C4-2B (cell line): Measurements from ENCODE around the gene TXN2.
"Not testable (repeated sequence)": the region's sequence is repeated elsewhere in the genome, so short reads cannot be mapped to it uniquely, and the experiment has no call there.

ENCODE experiments used
- H3K27ac ChIP-seq: fragments of 450-650 bp; 2 replicates; pipeline ENCODE4 v1.5.1; 2017
- ZFX ChIP-seq: fragments of 450-650 bp; IDR thresholded peaks from 2 replicates; pipeline ENCODE4 v1.6.1; 2017
- TF ChIP-seq, protein P1 (sequence below): fragments of 450-650 bp; conservative IDR thresholded peaks from 2 replicates; pipeline ENCODE4 v1.5.1; 2017; ENCODE audit warnings: mild to moderate bottlenecking

TXN2 gene, protein sequence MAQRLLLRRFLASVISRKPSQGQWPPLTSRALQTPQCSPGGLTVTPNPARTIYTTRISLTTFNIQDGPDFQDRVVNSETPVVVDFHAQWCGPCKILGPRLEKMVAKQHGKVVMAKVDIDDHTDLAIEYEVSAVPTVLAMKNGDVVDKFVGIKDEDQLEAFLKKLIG

DNA sequence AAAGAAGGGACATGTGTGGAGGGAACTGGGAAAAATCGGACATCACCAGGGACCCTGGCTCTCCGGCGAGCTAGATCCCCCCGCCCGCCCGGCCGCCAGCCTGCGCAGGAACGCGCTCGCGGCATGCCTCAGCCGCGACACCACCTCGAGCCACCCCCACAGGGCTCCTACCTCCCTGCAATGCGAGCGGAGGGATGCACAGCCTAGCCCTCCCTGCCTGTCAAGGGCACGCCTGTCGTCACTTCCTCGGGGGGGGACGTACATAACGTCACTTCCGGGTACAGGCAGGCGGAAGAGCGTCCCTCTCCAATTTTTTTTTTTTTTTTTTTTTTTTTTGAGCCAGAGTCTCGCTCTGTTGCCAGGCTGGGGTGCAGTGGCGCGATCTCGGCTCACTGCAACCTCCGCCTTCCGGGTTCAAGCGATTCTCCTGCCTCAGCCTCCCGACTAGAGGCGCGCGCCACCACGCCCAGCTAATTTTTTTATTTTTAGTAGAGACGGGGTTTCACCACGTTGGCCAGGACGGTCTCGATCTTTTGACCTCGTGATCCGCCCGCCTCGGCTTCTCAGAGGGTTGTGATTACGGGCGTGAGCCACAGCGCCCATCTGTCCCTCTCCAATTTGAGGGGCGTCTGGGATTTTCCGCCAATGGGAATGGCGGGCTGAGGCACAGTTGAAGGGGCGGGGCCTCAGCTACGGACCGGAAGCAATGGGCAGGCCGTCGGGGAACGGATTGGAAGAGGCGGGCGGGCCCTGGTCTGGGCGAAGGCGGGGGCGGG is at the start of gene TXN2:
TXN2 (minus strand) TSS at position 248 of the 776 bp plus-strand sequence. CDS start 803 bp downstream, outside the sequence.
- TF ChIP-seq ZFX, result no peak
- TF ChIP-seq, protein P1, sequence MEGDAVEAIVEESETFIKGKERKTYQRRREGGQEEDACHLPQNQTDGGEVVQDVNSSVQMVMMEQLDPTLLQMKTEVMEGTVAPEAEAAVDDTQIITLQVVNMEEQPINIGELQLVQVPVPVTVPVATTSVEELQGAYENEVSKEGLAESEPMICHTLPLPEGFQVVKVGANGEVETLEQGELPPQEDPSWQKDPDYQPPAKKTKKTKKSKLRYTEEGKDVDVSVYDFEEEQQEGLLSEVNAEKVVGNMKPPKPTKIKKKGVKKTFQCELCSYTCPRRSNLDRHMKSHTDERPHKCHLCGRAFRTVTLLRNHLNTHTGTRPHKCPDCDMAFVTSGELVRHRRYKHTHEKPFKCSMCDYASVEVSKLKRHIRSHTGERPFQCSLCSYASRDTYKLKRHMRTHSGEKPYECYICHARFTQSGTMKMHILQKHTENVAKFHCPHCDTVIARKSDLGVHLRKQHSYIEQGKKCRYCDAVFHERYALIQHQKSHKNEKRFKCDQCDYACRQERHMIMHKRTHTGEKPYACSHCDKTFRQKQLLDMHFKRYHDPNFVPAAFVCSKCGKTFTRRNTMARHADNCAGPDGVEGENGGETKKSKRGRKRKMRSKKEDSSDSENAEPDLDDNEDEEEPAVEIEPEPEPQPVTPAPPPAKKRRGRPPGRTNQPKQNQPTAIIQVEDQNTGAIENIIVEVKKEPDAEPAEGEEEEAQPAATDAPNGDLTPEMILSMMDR, result no peak
- H3K27ac ChIP-seq, result peak within 1 kb of the TSS; percentile 97

DNA sequence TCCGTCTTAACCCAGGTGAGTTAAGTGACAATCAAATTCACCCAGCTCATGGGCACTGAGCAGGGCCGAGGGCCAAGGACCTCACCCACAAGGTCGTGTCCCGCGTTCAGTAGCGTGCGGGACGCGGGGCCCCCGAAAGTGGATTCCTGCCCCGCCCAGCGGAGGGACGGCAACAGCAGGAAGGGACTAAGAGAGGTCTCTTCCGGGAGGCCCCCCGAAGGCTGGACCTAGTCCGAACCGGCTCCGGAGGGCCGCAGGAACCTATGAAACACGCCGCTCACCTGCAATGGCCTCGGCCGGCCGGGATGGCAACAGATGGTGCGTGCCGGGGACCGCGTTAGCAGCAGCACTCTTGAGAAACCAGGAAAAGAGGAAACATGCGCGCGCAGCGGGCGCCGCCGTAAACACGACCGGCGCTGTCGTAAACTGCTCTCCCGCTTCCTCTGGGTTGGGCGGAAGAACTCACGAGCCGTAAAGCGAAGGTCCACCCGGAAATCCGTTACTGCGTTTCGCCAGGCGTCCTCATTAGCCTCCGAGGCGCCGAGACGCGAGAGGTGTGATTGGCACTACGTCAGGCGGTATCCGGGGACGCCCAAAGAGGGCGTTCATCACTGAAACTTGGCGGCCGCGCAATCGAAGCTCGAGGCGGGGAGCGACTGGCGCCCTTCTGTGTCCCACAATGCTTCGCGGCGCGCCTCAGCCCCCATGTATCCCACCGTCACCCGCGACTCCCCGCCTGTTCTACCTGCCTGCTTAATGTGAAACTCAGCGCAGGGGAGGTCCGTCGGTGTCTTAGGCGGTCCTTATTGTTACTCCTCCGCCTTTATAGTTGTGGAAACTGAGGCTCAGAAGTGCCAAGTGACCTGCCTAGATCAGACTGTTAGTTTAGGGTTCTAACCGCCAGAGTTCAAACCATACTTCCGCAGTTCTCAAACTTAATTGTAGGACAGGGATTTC is 47.6 kb upstream of the TXN2 start, which contains the start of gene EIF3D:
EIF3D (minus strand) TSS at position 372 of the 957 bp plus-strand sequence. CDS start 3,045 bp downstream, outside the sequence.
- H3K27ac ChIP-seq, result peak within 1 kb of the TSS; percentile 96
- TF ChIP-seq, protein P1, result no peak
- TF ChIP-seq ZFX, result 0 out of 2 replicates have a peak, but pooled peaks have one; percentile 33

DNA sequence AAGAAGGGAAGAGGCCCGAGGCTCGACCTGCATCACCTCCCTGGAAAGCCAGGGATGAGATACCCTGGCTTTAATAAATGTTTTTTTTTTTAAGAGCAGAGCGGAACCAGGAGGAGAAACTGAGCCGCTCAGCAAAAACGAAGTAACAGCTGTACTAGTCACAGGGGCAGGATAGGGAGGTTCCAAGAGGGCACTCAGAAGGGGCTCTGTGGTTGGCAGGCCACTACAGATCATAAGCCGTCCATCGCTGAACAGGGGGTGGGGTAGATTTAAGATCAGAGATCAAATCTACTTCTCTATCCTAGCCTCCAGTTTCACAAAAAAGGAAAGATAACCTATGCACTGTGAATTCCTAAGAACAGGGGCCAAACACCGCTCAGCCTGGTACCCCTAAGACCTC is 46.9 kb upstream of the TXN2 start:
- TF ChIP-seq, protein P1, result no peak
- no peak for TF ChIP-seq ZFX
- H3K27ac ChIP-seq, result peak overlapping the region; percentile 96

DNA sequence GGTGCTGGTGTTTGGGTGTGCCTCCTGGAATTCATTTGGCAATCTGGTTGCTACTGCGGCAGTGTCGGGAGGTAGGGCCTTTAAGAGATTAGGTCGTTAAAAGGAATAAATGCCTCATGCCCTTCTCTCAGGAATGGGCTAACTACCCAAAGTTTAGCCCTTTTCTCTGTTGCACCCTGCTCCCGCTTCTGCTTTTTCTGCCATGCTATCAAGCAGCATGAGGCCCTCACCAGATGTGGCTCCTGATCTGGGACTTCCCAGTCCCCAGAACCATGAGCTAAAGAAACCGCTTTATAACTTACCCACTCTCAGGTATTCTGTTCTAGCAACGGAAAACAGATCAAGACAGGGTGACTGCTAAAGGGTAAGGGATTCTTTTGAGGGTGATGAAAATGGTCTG is 41.2 kb upstream of the TXN2 start:
- TF ChIP-seq ZFX, result no peak
- TF ChIP-seq, protein P1, result no peak
- no peak overlapping the region for H3K27ac ChIP-seq

DNA sequence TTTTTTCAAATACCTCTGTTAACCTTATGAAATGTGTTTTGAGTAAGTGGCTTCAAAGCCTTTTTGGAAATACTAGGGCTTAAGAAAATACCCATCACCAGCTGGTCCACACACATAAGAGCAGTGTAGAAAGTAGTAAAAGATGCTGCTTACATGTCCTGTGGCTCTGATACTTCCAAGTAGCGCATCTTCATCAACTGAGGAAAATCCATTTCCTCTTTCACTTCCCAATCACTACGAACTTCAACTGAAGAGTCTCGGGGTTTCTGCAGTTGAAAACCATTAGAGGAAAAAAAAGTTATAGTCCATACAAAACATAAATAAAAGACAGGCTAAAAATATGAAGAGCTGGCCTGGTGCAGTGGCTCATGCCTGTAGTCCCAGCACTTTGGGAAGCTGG is 39.0 kb upstream of the TXN2 start:
- TF ChIP-seq, protein P1, result no peak
- no peak for TF ChIP-seq ZFX
- no peak overlapping the region for H3K27ac ChIP-seq

DNA sequence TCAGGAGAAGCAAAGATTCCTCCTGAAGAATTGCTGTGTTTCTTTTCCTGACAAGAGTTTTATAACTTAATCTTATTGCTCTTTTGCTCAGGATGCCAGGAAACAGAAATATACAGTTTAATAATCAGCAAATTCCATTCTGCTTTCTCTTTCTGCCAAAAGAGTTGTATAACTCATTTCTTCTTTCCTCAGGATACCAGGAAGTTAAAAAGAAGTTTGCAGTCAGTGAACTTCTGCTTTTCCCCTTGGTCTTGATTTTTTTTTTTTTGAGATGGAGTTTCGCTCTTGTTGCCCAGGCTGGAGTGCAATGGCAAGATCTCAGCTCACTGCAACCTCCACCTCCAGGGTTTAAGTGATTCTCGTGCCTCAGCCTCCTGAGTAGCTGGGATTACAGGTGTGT is 38.5 kb upstream of the TXN2 start:
- H3K27ac ChIP-seq, result not testable (repeated sequence)

DNA sequence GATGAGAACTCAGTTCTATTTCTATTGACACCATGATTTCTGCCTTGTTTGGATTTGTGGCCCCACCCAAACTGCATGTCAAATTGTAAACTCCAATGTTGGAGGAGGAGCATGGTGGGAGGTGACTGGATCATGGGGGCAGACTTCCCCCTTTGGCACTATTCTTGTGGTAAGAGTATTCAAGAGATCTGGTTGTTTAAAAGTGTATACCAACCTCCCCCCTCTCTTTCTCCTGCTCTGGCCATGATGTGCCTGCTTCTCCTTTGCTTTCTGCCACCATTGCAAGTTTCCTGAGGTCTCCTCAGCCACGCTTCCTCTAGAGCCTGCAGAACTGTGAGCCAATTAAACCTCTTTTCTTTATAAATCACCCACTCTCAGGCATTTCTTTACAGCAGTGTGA is 33.3 kb upstream of the TXN2 start:
- H3K27ac ChIP-seq, result no peak overlapping the region
- TF ChIP-seq, protein P1, result no peak
- TF ChIP-seq ZFX, result no peak
